ENCODE results near the gene PML. TPM values are rescaled to one million over a fixed set of nuclear protein-coding genes. Genes with fewer than 3 reads are reported as not detected.
A peak's percentile ranks its signal among the peaks of the same experiment; 100 is the strongest.
"Not testable (repeated sequence)": the region's sequence is repeated elsewhere in the genome, so short reads cannot be mapped to it uniquely, and the experiment has no call there.

Gene PML
- polyA plus RNA-seq, 3 donors: 13.1 to 40.7 (median 20.6) TPM

DNA sequence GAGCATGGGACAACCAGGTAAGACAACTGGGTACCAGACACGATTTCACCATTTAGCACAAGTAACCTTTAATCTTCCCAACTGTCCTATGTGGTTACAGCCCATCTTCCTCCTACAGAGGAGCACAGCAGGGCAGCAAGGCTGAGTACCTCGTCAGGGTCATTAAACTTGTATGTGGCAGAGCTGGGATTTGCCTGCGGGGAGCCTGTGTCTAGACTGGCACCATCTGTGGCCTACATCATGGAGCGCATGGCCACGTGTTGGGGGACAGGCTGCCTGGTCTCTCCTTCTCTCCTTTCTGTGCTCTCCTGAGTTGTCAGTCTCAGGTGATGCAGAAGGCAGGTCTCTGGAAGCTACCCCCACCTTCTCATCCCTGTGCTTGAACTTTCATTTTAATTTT lies 55.6 kb downstream of the PML start:
- no peak overlapping the region for H2AFZ ChIP-seq (ENCODE audit: insufficient read depth, low read depth, low read length, poor library complexity, severe bottlenecking)
- H4K20me1 ChIP-seq (ENCODE audit: insufficient read depth, low read length): no peaks in the 10 kb centered on the region
- no peaks in the 10 kb centered on the region for H3K27me3 ChIP-seq (ENCODE audit: control insufficient read depth in 2 of 2, insufficient read depth in 2 of 2, low read length in 2 of 2)
- H3K9me3 ChIP-seq (replicated peaks in 1 of 2; ENCODE audit: control insufficient read depth in 1 of 2, insufficient read depth in 1 of 2, low read length in 2 of 2): no peaks in the 10 kb centered on the region
- no peaks in the 10 kb centered on the region for H3K79me2 ChIP-seq (ENCODE audit: insufficient read depth, low read length)
- H3K9me3 Mint-ChIP-seq: no peaks in the 10 kb centered on the region
- no peaks in the 10 kb centered on the region for H3K36me3 ChIP-seq (replicated peaks in 1 of 2; ENCODE audit: control insufficient read depth in 1 of 2, insufficient read depth in 2 of 2, low read length in 2 of 2)
- TF ChIP-seq, protein P1, sequence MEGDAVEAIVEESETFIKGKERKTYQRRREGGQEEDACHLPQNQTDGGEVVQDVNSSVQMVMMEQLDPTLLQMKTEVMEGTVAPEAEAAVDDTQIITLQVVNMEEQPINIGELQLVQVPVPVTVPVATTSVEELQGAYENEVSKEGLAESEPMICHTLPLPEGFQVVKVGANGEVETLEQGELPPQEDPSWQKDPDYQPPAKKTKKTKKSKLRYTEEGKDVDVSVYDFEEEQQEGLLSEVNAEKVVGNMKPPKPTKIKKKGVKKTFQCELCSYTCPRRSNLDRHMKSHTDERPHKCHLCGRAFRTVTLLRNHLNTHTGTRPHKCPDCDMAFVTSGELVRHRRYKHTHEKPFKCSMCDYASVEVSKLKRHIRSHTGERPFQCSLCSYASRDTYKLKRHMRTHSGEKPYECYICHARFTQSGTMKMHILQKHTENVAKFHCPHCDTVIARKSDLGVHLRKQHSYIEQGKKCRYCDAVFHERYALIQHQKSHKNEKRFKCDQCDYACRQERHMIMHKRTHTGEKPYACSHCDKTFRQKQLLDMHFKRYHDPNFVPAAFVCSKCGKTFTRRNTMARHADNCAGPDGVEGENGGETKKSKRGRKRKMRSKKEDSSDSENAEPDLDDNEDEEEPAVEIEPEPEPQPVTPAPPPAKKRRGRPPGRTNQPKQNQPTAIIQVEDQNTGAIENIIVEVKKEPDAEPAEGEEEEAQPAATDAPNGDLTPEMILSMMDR (IDR thresholded peaks at IDR 0.05): no peak
- no peak overlapping the region for H3K4me3 ChIP-seq (replicated peaks in 1 of 3; ENCODE audit: low read depth in 2 of 3, low read length in 3 of 3)
- intact Hi-C loops (cut with micrococcal nuclease): no loop called here
- no peak overlapping the region for H3K27ac ChIP-seq (ENCODE audit: low read depth in 1 of 2, low read length in 2 of 2)
- peaks cover 0 to 7% (median 5%) of the 10 kb centered on the region in 3 donors for H3K27me3 Mint-ChIP-seq (ENCODE audit: low read depth in 3 of 3)
- H3K4me1 Mint-ChIP-seq: peaks cover 34% of the 10 kb centered on the region
- H3K9ac ChIP-seq (ENCODE audit: insufficient read depth, low read length, poor library complexity, severe bottlenecking): no peak overlapping the region
- no peak overlapping the region for H3K4me3 Mint-ChIP-seq
- no peak overlapping the region for H3K27ac Mint-ChIP-seq
- 83% methylated on average over 4 of the region's 5 CpGs for WGBS (ENCODE audit: insufficient coverage)
- DNase-seq: no peak
- H3K4me2 ChIP-seq (replicated peaks; ENCODE audit: extremely low read depth, low read length, poor library complexity, severe bottlenecking): no peak overlapping the region
- peaks cover 15 to 16% of the 10 kb centered on the region in 2 donors for H3K4me1 ChIP-seq (ENCODE audit: control insufficient read depth in 1 of 2, insufficient read depth in 2 of 2, low read length in 2 of 2)
- no peaks in the 10 kb centered on the region for H3K36me3 Mint-ChIP-seq

- H3K9me3 ChIP-seq (replicated peaks in 1 of 2; ENCODE audit: control insufficient read depth in 1 of 2, insufficient read depth in 1 of 2, low read length in 2 of 2): no peaks in the 10 kb centered on the region
- H4K20me1 ChIP-seq (ENCODE audit: insufficient read depth, low read length): no peaks in the 10 kb centered on the region
- Mint-ChIP-seq H3K27ac (peak overlapping the region in 4 of 7 donors; percentile 12 to 71 (median 27)), H3K4me1 (peaks cover 34% of the 10 kb centered on the region), H3K9me3 (no peaks in the 10 kb centered on the region), H3K36me3 (no peaks in the 10 kb centered on the region), H3K4me3 (peak overlapping the region in 1 of 2 donors; percentile 55), H3K27me3 (ENCODE audit: low read depth in 3 of 3) (peaks cover 0 to 7% (median 3%) of the 10 kb centered on the region in 3 donors)
- H3K27ac ChIP-seq (ENCODE audit: low read depth in 1 of 2, low read length in 2 of 2): no peak overlapping the region
- no peaks in the 10 kb centered on the region for H3K36me3 ChIP-seq (replicated peaks in 1 of 2; ENCODE audit: control insufficient read depth in 1 of 2, insufficient read depth in 2 of 2, low read length in 2 of 2)
- 75% methylated on average over 5 of the region's 8 CpGs for WGBS (ENCODE audit: insufficient coverage)
- TF ChIP-seq, protein P1 (IDR thresholded peaks at IDR 0.05): no peak
- H3K4me2 ChIP-seq (replicated peaks; ENCODE audit: extremely low read depth, low read length, poor library complexity, severe bottlenecking): peak overlapping the region; percentile 50
- peak overlapping the region; percentile 46 for H2AFZ ChIP-seq (ENCODE audit: insufficient read depth, low read depth, low read length, poor library complexity, severe bottlenecking)
- H3K4me3 ChIP-seq (replicated peaks in 1 of 3; ENCODE audit: low read depth in 2 of 3, low read length in 3 of 3): no peak overlapping the region
- H3K27me3 ChIP-seq (ENCODE audit: control insufficient read depth in 2 of 2, insufficient read depth in 2 of 2, low read length in 2 of 2): no peaks in the 10 kb centered on the region
- intact Hi-C loops (cut with micrococcal nuclease): no loop called here
- H3K9ac ChIP-seq (ENCODE audit: insufficient read depth, low read length, poor library complexity, severe bottlenecking): no peak overlapping the region
- peaks cover 15 to 16% of the 10 kb centered on the region in 2 donors for H3K4me1 ChIP-seq (ENCODE audit: control insufficient read depth in 1 of 2, insufficient read depth in 2 of 2, low read length in 2 of 2)
- no peak for DNase-seq
- H3K79me2 ChIP-seq (ENCODE audit: insufficient read depth, low read length): no peaks in the 10 kb centered on the region
Measured at GRCh38 chr15:74050556-74051234, 56.2 kb downstream of the PML start.

DNA sequence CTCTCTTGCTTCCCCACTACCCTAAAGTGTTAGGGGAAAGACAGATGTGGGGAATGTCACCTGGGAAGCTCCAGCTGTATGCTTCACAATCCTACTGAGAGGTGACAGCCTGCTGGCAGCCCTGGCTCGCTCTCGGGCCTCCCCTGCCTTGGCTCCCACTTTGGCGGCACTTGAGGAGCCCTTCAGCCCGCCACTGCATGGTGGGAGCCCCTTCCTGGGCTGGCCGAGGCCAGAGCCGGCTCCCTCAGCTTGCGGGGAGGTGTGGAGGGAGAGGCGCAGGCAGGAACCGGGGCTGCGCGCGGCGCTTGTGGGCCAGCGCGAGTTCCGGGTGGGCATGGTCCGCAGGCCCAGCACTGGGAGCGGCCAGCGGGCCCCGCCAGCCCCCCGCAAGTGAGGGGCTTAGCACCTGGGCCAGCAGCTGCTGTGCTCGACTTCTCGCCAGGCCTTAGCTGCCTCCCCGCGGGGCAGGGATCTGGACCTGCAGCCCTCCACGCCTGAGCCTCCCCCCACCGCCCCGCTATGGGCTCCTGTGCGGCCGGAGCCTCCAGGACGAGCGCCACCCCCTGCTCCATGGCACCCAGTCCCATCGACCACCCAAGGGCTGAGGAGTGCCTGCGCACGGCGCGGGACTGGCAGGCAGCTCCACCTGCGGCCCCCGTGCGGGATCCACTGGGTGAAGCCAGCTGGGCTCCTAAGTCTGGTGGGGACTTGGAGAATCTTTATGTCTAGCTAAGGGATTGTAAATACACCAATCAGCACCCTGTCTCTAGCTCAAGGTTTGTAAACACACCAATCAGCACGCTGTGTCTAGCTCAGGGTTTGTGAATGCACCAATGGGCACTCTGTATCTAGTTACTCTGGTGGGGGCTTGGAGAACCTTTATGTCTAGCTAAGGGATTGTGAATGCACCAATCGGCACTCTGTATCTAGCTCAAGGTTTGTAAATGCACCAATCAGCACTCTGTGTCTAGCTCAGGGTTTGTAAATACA lies 58.0 kb downstream of the PML start:
- DNase-seq; H3K36me3 ChIP-seq (replicated peaks in 1 of 2; ENCODE audit: control insufficient read depth in 1 of 2, insufficient read depth in 2 of 2, low read length in 2 of 2); H3K4me2 ChIP-seq (replicated peaks; ENCODE audit: extremely low read depth, low read length, poor library complexity, severe bottlenecking); intact Hi-C loops (cut with micrococcal nuclease); H3K27me3 ChIP-seq (ENCODE audit: control insufficient read depth in 2 of 2, insufficient read depth in 2 of 2, low read length in 2 of 2); H3K27ac ChIP-seq (ENCODE audit: low read depth in 1 of 2, low read length in 2 of 2); H3K27ac Mint-ChIP-seq; H3K4me3 ChIP-seq (replicated peaks in 1 of 3; ENCODE audit: low read depth in 2 of 3, low read length in 3 of 3); H3K79me2 ChIP-seq (ENCODE audit: insufficient read depth, low read length); H4K20me1 ChIP-seq (ENCODE audit: insufficient read depth, low read length); H3K4me3 Mint-ChIP-seq; H3K9ac ChIP-seq (ENCODE audit: insufficient read depth, low read length, poor library complexity, severe bottlenecking); H3K9me3 Mint-ChIP-seq; H3K36me3 Mint-ChIP-seq; H3K27me3 Mint-ChIP-seq (ENCODE audit: low read depth in 3 of 3); H2AFZ ChIP-seq (ENCODE audit: insufficient read depth, low read depth, low read length, poor library complexity, severe bottlenecking); H3K9me3 ChIP-seq (replicated peaks in 1 of 2; ENCODE audit: control insufficient read depth in 1 of 2, insufficient read depth in 1 of 2, low read length in 2 of 2): not testable (repeated sequence)
- WGBS (ENCODE audit: insufficient coverage): 92% methylated on average over 34 of the region's 42 CpGs
- peaks cover 15 to 16% of the 10 kb centered on the region in 2 donors for H3K4me1 ChIP-seq (ENCODE audit: control insufficient read depth in 1 of 2, insufficient read depth in 2 of 2, low read length in 2 of 2)
- peaks cover 34% of the 10 kb centered on the region for H3K4me1 Mint-ChIP-seq
